ENCODE results near the gene FCHO1.
A peak's percentile ranks its signal among the peaks of the same experiment; 100 is the strongest.
"Not testable (repeated sequence)": the region's sequence is repeated elsewhere in the genome, so short reads cannot be mapped to it uniquely, and the experiment has no call there.

Gene FCHO1

GRCh38 chr19:17775991-17776803, 24.9 kb downstream of the FCHO1 start:
- Histone ChIP-seq H3K36me3 (ENCODE audit: control insufficient read depth, insufficient read depth, low read length) (no peaks in the 10 kb centered on the region), H3K79me2 (no peaks in the 10 kb centered on the region), H3K9me3 (ENCODE audit: control insufficient read depth, low read length) (no peaks in the 10 kb centered on the region), H3K4me1 (peaks cover 4% of the 10 kb centered on the region), H3K27me3 (ENCODE audit: control insufficient read depth, insufficient read depth, low read length) (no peaks in the 10 kb centered on the region), H3K9ac (no peak overlapping the region), H3K4me2 (ENCODE audit: low read length) (no peak overlapping the region), H3K27ac (no peak overlapping the region), H3K4me3 (ENCODE audit: low read depth, low read length) (no peak overlapping the region), H2AFZ (no peak overlapping the region)
- TF ChIP-seq CTCF (IDR thresholded peaks at IDR 0.05): no peak

- H3K27me3 ChIP-seq (ENCODE audit: control insufficient read depth, insufficient read depth, low read length); H3K36me3 ChIP-seq (ENCODE audit: control insufficient read depth, insufficient read depth, low read length); H3K27ac ChIP-seq; H3K9ac ChIP-seq; H3K4me3 ChIP-seq (ENCODE audit: low read depth, low read length); H3K79me2 ChIP-seq; H2AFZ ChIP-seq; H3K4me1 ChIP-seq; H3K9me3 ChIP-seq (ENCODE audit: control insufficient read depth, low read length); H3K4me2 ChIP-seq (ENCODE audit: low read length): not testable (repeated sequence)
Measured at GRCh38 chr19:17777840-17778239, 26.6 kb downstream of the FCHO1 start.

- Histone ChIP-seq H3K4me1 (peaks cover 4% of the 10 kb centered on the region), H3K4me2 (ENCODE audit: low read length) (peak overlapping the region; percentile 50), H3K27ac (no peak overlapping the region), H3K36me3 (ENCODE audit: control insufficient read depth, insufficient read depth, low read length) (no peaks in the 10 kb centered on the region), H2AFZ (peak overlapping the region; percentile 42), H3K79me2 (no peaks in the 10 kb centered on the region), H3K9me3 (ENCODE audit: control insufficient read depth, low read length) (no peaks in the 10 kb centered on the region), H3K4me3 (ENCODE audit: low read depth, low read length) (no peak overlapping the region), H3K9ac (no peak overlapping the region), H3K27me3 (ENCODE audit: control insufficient read depth, insufficient read depth, low read length) (no peaks in the 10 kb centered on the region)
- TF ChIP-seq CTCF (IDR thresholded peaks at IDR 0.05): no peak
Measured at GRCh38 chr19:17778251-17778967, 27.1 kb downstream of the FCHO1 start.

- H3K4me3 ChIP-seq (ENCODE audit: low read depth, low read length): no peak overlapping the region
- peaks cover 4% of the 10 kb centered on the region for H3K4me1 ChIP-seq
- no peak overlapping the region for H3K9ac ChIP-seq
- H3K4me2 ChIP-seq (ENCODE audit: low read length): peak overlapping the region; percentile 50
- no peaks in the 10 kb centered on the region for H3K27me3 ChIP-seq (ENCODE audit: control insufficient read depth, insufficient read depth, low read length)
- TF ChIP-seq CTCF (IDR thresholded peaks at IDR 0.05): no peak
- H3K9me3 ChIP-seq (ENCODE audit: control insufficient read depth, low read length): no peaks in the 10 kb centered on the region
- H2AFZ ChIP-seq: peak overlapping the region; percentile 42
- H3K27ac ChIP-seq: no peak overlapping the region
- H3K79me2 ChIP-seq: no peaks in the 10 kb centered on the region
- no peaks in the 10 kb centered on the region for H3K36me3 ChIP-seq (ENCODE audit: control insufficient read depth, insufficient read depth, low read length)
Measured at GRCh38 chr19:17778968-17779929, 28.0 kb downstream of the FCHO1 start.

GRCh38 chr19:17780781-17781180, 29.5 kb downstream of the FCHO1 start:
- Histone ChIP-seq H3K79me2 (no peaks in the 10 kb centered on the region), H3K36me3 (ENCODE audit: control insufficient read depth, insufficient read depth, low read length) (no peaks in the 10 kb centered on the region), H3K9ac (no peak overlapping the region), H3K27ac (no peak overlapping the region), H3K9me3 (ENCODE audit: control insufficient read depth, low read length) (no peaks in the 10 kb centered on the region), H3K4me1 (peaks cover 4% of the 10 kb centered on the region), H2AFZ (no peak overlapping the region), H3K4me3 (ENCODE audit: low read depth, low read length) (no peak overlapping the region), H3K4me2 (ENCODE audit: low read length) (no peak overlapping the region), H3K27me3 (ENCODE audit: control insufficient read depth, insufficient read depth, low read length) (no peaks in the 10 kb centered on the region)
- TF ChIP-seq CTCF (IDR thresholded peaks at IDR 0.05): no peak

- not testable (repeated sequence) for H3K27ac ChIP-seq
Measured at GRCh38 chr19:17783721-17784120, 32.4 kb downstream of the FCHO1 start.

More at GRCh38 chr19:17783721-17784120, 32.4 kb downstream of the FCHO1 start:
- H3K4me2 ChIP-seq (ENCODE audit: low read length); H3K79me2 ChIP-seq; H3K27me3 ChIP-seq (ENCODE audit: control insufficient read depth, insufficient read depth, low read length); H3K9ac ChIP-seq; H3K4me3 ChIP-seq (ENCODE audit: low read depth, low read length); H3K9me3 ChIP-seq (ENCODE audit: control insufficient read depth, low read length); H3K36me3 ChIP-seq (ENCODE audit: control insufficient read depth, insufficient read depth, low read length); H3K4me1 ChIP-seq: not testable (repeated sequence)
- peak overlapping the region; percentile 74 for H2AFZ ChIP-seq

All from parathyroid adenoma (tissue), 2 donors.